B cell (primary cell): ENCODE data around the gene CSNK1G1. TPM values are rescaled to one million over a fixed set of nuclear protein-coding genes. Genes with fewer than 3 reads are reported as not detected.

ENCODE experiments used
- ATAC-seq: fragments of 200-7000 bp; cut with Tn5 transposase; one replicate; pipeline ENCODE4 v1.10.0; 2021; ENCODE audit warnings: low read depth, mild to moderate bottlenecking, moderate number of reproducible peaks, moderate library complexity
- CTCF ChIA-PET: fragments of 350-600 bp; sonication (Branson Sonifier 250); formaldehyde crosslinking; loops from one replicate; lab custom pipeline; 2021; ENCODE audit warnings: antibody characterized with exemption, inconsistent platforms; lab: Charles Lee
- POLR2A ChIA-PET: fragments of 350-600 bp; sonication (Branson Sonifier 250); formaldehyde crosslinking; loops from one replicate; lab custom pipeline; 2021; ENCODE audit warnings: antibody characterized with exemption; lab: Charles Lee
- DNase-seq: peaks from one replicate; pipeline ENCODE4 v3.0.0; 2013
- H2AFZ ChIP-seq: 2 replicates; pipeline ENCODE4 v1.6.1; 2012; ENCODE audit warnings: mild to moderate bottlenecking, low read depth, low read length; ENCODE audit not compliant: insufficient read depth, poor library complexity, severe bottlenecking
- H3K27ac ChIP-seq, 2 donors: 1 replicate in 1 of 2; 2 replicates in 1 of 2; pipeline ENCODE4 v1.5.1; 2012 to 2013; ENCODE audit warnings: low read length in 2 of 2, mild to moderate bottlenecking in 2 of 2, moderate library complexity in 1 of 2
- H3K27me3 ChIP-seq, 4 experiments: fragments of 200-600 bp in 1 of 4; sonication (generic) in 1 of 4; replicated peaks in 1 of 4; 1 replicate in 2 of 4; 2 replicates in 2 of 4; pipeline versions ENCODE4 v1.6.1 to v1.7.0; 2013 to 2016; ENCODE audit warnings: low read length in 3 of 4, mild to moderate bottlenecking in 2 of 4, mixed read lengths in 1 of 4, moderate library complexity in 1 of 4; ENCODE audit not compliant: insufficient read depth in 4 of 4, control insufficient read depth in 3 of 4; ENCODE audit errors: control extremely low read depth in 1 of 4
- H3K36me3 ChIP-seq, 2 experiments: replicated peaks in 1 of 2; 1 replicate in 1 of 2; 2 replicates in 1 of 2; pipeline versions ENCODE4 v1.6.1 to v1.7.1; 2013; ENCODE audit warnings: low read length in 1 of 2; ENCODE audit not compliant: insufficient read depth in 2 of 2, control insufficient read depth in 1 of 2; ENCODE audit errors: control extremely low read depth in 1 of 2, extremely low read depth in 1 of 2
- H3K4me1 ChIP-seq, 2 donors: fragments of 200-600 bp in 1 of 2; sonication (generic) in 1 of 2; 1 replicate in 1 of 2; 2 replicates in 1 of 2; pipeline versions ENCODE4 v1.5.1 to v1.6.1; 2013 to 2017; ENCODE audit warnings: low read length in 2 of 2; ENCODE audit not compliant: control insufficient read depth in 2 of 2, insufficient read depth in 2 of 2
- H3K4me2 ChIP-seq: replicated peaks from 2 replicates; pipeline ENCODE3; 2012; ENCODE audit warnings: mild to moderate bottlenecking, low read depth, low read length; ENCODE audit not compliant: poor library complexity, severe bottlenecking
- H3K4me3 ChIP-seq, 5 experiments: fragments of 200-600 bp in 1 of 5; sonication (generic) in 1 of 5; 1 replicate in 3 of 5; 2 replicates in 2 of 5; pipeline versions ENCODE4 v1.5.1 to v1.7.0; 2011 to 2016; ENCODE audit warnings: low read length in 4 of 5, mild to moderate bottlenecking in 4 of 5, low read depth in 2 of 5, control low read depth in 1 of 5, moderate library complexity in 1 of 5; ENCODE audit not compliant: insufficient read depth in 1 of 5; ENCODE audit errors: control extremely low read depth in 1 of 5, extremely low read depth in 1 of 5
- H3K79me2 ChIP-seq: fragments of 200-600 bp; sonication (generic); one replicate; pipeline ENCODE4 v1.6.0; 2016; ENCODE audit warnings: low read length; ENCODE audit not compliant: control insufficient read depth, insufficient read depth
- H3K9ac ChIP-seq: fragments of 200-600 bp; sonication (generic); 2 replicates; pipeline ENCODE4 v1.6.1; 2017; ENCODE audit warnings: mild to moderate bottlenecking, low read length, moderate library complexity
- H3K9me3 ChIP-seq, 3 donors: one replicate each; pipeline versions ENCODE4 v1.6.1 to v1.7.1; 2013; ENCODE audit warnings: low read length in 2 of 3; ENCODE audit not compliant: control insufficient read depth in 2 of 3, insufficient read depth in 1 of 3; ENCODE audit errors: control extremely low read depth in 1 of 3
- H4K20me1 ChIP-seq: 2 replicates; pipeline ENCODE4 v1.6.0; 2012; ENCODE audit warnings: mild to moderate bottlenecking, low read length; ENCODE audit not compliant: insufficient read depth, control insufficient read depth, poor library complexity, severe bottlenecking
- H3K27ac Mint-ChIP-seq: one replicate; pipeline ENCODE4 v1.8.0; 2021; ENCODE audit warnings: mixed read lengths
- H3K27me3 Mint-ChIP-seq: one replicate; pipeline ENCODE4 v1.8.0; 2021; ENCODE audit warnings: mixed read lengths
- H3K4me1 Mint-ChIP-seq: one replicate; pipeline ENCODE4 v1.8.0; 2021; ENCODE audit warnings: mixed read lengths
- H3K4me3 Mint-ChIP-seq: one replicate; pipeline ENCODE4 v1.8.0; 2021; ENCODE audit warnings: mixed read lengths
- H3K9me3 Mint-ChIP-seq: one replicate; pipeline ENCODE4 v1.8.0; 2022; ENCODE audit warnings: mixed read lengths; ENCODE audit not compliant: insufficient read depth
- EZH2 ChIP-seq: IDR thresholded peaks from 2 replicates; pipeline ENCODE4 v1.6.1; 2012; ENCODE audit warnings: borderline replicate concordance, low read depth, mild to moderate bottlenecking, moderate library complexity, low read length; ENCODE audit not compliant: insufficient read depth, poor library complexity, severe bottlenecking
- WGBS: methylation state at CpG from one replicate; pipeline ENCODE4 v1.1.5; 2013; ENCODE audit warnings: missing lambda C conversion rate; ENCODE audit not compliant: insufficient coverage; 5-methylcytosine and 5-hydroxymethylcytosine counted together
- intact Hi-C: fragments of 100-400 bp; cut with micrococcal nuclease; formaldehyde crosslinking; loops from one replicate; pipeline ENCODE4 v1.10.0; 2022
- polyA plus RNA-seq: library from polyadenylated mRNA; depleted of rRNA; stranded (reverse); fragments of >200 nt; gene quantifications from 2 replicates; pipeline ENCODE4 v1.2.3, GENCODE V29; 2012
- total RNA-seq, 2 donors: library from RNA; stranded (reverse); fragments of 120-200 nt in 1 of 2; gene quantifications; 1 replicate in 1 of 2; 2 replicates in 1 of 2; pipeline versions ENCODE4 v1.2.3 to v1.2.4, GENCODE V29; 2013 to 2022
- TF ChIP-seq, protein P1 (sequence below): fragments of 200-600 bp; IDR thresholded peaks from one replicate; pipeline ENCODE4 v1.8.0; 2022; ENCODE audit warnings: antibody characterized with exemption, mild to moderate bottlenecking

CSNK1G1 gene
- total and polyA plus RNA-seq, 2 donors (not counting 1 experiment from before 2014, with no cell fraction given), result 5.2 to 40.3 TPM

DNA sequence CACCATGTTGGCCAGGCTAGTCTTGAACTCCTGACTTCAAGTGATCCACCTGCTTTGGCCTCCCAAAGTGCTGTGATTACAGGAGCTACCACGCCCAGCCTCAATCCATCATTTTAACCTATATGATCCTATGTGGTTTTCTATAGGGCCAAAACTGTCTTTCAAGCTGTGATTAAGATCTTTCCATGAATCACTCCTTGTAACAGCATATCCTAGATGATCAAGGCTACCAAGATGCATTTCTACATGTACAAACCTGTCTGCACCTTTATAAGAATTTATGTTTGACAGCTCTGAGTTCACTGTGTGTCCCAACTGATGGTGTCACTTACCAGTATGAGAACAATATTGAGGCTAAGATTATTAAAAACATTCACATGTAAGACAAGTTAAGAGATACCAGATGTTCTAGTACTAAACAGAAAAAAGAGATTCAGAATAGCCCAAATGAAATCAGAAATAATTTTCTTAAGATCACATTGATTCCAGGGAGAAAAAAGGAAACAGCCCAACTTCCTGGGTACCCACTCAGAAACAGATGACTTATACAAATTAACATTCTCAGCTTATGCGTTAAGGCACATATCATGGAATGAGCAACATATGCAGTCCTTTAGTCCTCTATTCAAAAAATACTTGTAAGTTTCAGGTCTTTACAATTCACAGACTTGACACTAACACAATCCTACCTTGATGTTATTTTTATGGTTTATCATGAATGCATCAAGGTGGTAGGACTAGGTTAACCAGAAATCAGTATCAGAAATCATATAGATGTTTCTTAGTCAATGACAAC is 168.4 kb downstream of the CSNK1G1 start:
- no CpG with 5 or more reads among the region's 2 CpGs for WGBS
- POLR2A ChIA-PET, result no interaction called here
- no peak overlapping the region for H3K9ac ChIP-seq
- H3K4me2 ChIP-seq, result no peak overlapping the region
- H2AFZ ChIP-seq, result no peak overlapping the region
- intact Hi-C loops, result no loop called here
- no peaks in the 10 kb centered on the region for H3K9me3 Mint-ChIP-seq
- no peaks in the 10 kb centered on the region for H3K27me3 ChIP-seq
- no peak for TF ChIP-seq EZH2
- TF ChIP-seq, protein P1, sequence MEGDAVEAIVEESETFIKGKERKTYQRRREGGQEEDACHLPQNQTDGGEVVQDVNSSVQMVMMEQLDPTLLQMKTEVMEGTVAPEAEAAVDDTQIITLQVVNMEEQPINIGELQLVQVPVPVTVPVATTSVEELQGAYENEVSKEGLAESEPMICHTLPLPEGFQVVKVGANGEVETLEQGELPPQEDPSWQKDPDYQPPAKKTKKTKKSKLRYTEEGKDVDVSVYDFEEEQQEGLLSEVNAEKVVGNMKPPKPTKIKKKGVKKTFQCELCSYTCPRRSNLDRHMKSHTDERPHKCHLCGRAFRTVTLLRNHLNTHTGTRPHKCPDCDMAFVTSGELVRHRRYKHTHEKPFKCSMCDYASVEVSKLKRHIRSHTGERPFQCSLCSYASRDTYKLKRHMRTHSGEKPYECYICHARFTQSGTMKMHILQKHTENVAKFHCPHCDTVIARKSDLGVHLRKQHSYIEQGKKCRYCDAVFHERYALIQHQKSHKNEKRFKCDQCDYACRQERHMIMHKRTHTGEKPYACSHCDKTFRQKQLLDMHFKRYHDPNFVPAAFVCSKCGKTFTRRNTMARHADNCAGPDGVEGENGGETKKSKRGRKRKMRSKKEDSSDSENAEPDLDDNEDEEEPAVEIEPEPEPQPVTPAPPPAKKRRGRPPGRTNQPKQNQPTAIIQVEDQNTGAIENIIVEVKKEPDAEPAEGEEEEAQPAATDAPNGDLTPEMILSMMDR, result no peak
- ATAC-seq (no peak), DNase-seq (no peak)
- no peaks in the 10 kb centered on the region for H3K4me1 Mint-ChIP-seq
- H3K36me3 ChIP-seq, result peaks cover 2 to 22% of the 10 kb centered on the region in 2 experiments
- H3K4me1 ChIP-seq, result no peaks in the 10 kb centered on the region
- CTCF ChIA-PET, result no interaction called here
- no peaks in the 10 kb centered on the region for H3K79me2 ChIP-seq
- no peak overlapping the region for H3K4me3 Mint-ChIP-seq
- no peaks in the 10 kb centered on the region for H3K9me3 ChIP-seq
- H3K27ac Mint-ChIP-seq, result no peak overlapping the region
- H3K27ac ChIP-seq, result no peak overlapping the region
- H3K4me3 ChIP-seq, result no peak overlapping the region
- no peaks in the 10 kb centered on the region for H4K20me1 ChIP-seq
- H3K27me3 Mint-ChIP-seq, result no peaks in the 10 kb centered on the region
